ENCODE data around the gene HBG2.

Gene HBG2

DNA sequence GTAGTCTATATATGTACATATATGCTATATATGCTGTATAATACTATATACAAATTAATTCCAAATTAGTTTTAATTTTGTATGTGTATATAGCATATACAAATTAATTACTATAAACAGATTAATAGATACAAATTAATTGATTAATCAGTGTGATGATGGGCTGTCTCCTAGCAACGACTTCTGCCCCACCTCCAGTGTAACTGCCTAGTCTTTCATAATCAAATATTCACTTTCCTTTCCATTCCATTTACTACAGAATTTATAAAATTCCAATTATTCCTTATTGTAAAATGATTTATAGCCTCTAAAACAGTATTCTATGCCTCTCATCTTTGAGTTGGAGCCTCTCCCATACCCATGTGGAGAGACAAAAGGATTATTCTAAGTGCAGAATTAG is 21.3 kb downstream of the HBG2 start:
- no peak for TF ChIP-seq TEAD4 (IDR thresholded peaks at IDR 0.05)
- no peak for TF ChIP-seq RAD21 (IDR thresholded peaks at IDR 0.05; ENCODE audit: low read depth)
- TF ChIP-seq ZBTB7A (IDR thresholded peaks at IDR 0.05; ENCODE audit: low read depth), result no peak
- TF ChIP-seq TAF1 (IDR thresholded peaks at IDR 0.05; ENCODE audit: low read depth), result no peak
- no peak for TF ChIP-seq EP300 (IDR thresholded peaks at IDR 0.05; ENCODE audit: borderline replicate concordance)
- TF ChIP-seq, protein P1, sequence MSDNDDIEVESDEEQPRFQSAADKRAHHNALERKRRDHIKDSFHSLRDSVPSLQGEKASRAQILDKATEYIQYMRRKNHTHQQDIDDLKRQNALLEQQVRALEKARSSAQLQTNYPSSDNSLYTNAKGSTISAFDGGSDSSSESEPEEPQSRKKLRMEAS (IDR thresholded peaks at IDR 0.05), result no peak
- no peak for TF ChIP-seq USF1 (IDR thresholded peaks at IDR 0.05)
- TF ChIP-seq, protein P2, sequence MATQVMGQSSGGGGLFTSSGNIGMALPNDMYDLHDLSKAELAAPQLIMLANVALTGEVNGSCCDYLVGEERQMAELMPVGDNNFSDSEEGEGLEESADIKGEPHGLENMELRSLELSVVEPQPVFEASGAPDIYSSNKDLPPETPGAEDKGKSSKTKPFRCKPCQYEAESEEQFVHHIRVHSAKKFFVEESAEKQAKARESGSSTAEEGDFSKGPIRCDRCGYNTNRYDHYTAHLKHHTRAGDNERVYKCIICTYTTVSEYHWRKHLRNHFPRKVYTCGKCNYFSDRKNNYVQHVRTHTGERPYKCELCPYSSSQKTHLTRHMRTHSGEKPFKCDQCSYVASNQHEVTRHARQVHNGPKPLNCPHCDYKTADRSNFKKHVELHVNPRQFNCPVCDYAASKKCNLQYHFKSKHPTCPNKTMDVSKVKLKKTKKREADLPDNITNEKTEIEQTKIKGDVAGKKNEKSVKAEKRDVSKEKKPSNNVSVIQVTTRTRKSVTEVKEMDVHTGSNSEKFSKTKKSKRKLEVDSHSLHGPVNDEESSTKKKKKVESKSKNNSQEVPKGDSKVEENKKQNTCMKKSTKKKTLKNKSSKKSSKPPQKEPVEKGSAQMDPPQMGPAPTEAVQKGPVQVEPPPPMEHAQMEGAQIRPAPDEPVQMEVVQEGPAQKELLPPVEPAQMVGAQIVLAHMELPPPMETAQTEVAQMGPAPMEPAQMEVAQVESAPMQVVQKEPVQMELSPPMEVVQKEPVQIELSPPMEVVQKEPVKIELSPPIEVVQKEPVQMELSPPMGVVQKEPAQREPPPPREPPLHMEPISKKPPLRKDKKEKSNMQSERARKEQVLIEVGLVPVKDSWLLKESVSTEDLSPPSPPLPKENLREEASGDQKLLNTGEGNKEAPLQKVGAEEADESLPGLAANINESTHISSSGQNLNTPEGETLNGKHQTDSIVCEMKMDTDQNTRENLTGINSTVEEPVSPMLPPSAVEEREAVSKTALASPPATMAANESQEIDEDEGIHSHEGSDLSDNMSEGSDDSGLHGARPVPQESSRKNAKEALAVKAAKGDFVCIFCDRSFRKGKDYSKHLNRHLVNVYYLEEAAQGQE (IDR thresholded peaks at IDR 0.05; ENCODE audit: low read depth), result no peak
- TF ChIP-seq CREB1 (IDR thresholded peaks at IDR 0.05; ENCODE audit: low read depth), result no peak
- no peak for TF ChIP-seq EGR1 (IDR thresholded peaks at IDR 0.05)
- TF ChIP-seq YY1 (IDR thresholded peaks at IDR 0.05; ENCODE audit: low read depth), result no peak
- TF ChIP-seq TCF12 (IDR thresholded peaks at IDR 0.05; ENCODE audit: low read depth), result no peak
- no peak for TF ChIP-seq CEBPB (IDR thresholded peaks at IDR 0.05)
- no peak for TF ChIP-seq FOXM1 (IDR thresholded peaks at IDR 0.05; ENCODE audit: borderline replicate concordance, low read depth)

GRCh38 chr11:5232821-5233220 is 21.8 kb downstream of the HBG2 start:
- no peak for TF ChIP-seq RAD21 (IDR thresholded peaks at IDR 0.05; ENCODE audit: low read depth)
- TF ChIP-seq, protein P2 (IDR thresholded peaks at IDR 0.05; ENCODE audit: low read depth), result no peak
- no peak for TF ChIP-seq CEBPB (IDR thresholded peaks at IDR 0.05)
- no peak for TF ChIP-seq USF1 (IDR thresholded peaks at IDR 0.05)
- no peak for TF ChIP-seq EGR1 (IDR thresholded peaks at IDR 0.05)
- TF ChIP-seq EP300 (IDR thresholded peaks at IDR 0.05; ENCODE audit: borderline replicate concordance), result no peak
- TF ChIP-seq ZBTB7A (IDR thresholded peaks at IDR 0.05; ENCODE audit: low read depth), result no peak
- no peak for TF ChIP-seq TCF12 (IDR thresholded peaks at IDR 0.05; ENCODE audit: low read depth)
- no peak for TF ChIP-seq TEAD4 (IDR thresholded peaks at IDR 0.05)
- TF ChIP-seq, protein P1 (IDR thresholded peaks at IDR 0.05), result no peak
- no peak for TF ChIP-seq FOXM1 (IDR thresholded peaks at IDR 0.05; ENCODE audit: borderline replicate concordance, low read depth)
- TF ChIP-seq CREB1 (IDR thresholded peaks at IDR 0.05; ENCODE audit: low read depth), result no peak

DNA sequence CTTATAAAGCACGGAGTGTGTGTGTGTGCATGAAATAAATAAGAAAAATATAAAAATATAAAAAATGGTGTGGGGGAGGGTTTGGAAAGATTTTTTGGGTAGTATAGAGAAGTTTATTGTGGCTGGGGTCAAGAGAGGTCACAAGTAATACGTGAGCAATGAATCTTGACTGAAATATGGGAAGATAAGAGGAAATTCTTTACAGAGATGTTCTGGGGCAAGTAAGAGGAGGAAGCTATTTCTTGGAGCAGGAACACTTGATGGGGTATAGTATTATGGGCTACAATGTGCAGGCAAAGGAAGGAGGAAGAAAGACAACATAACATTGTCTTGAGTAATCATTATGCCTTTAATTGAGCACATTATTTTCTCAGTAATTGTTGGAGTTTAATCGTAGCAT is 22.4 kb downstream of the HBG2 start:
- TF ChIP-seq FOXM1 (IDR thresholded peaks at IDR 0.05; ENCODE audit: borderline replicate concordance, low read depth) (no peak), NFIC (IDR thresholded peaks at IDR 0.05) (no peak), TCF12 (IDR thresholded peaks at IDR 0.05; ENCODE audit: low read depth) (no peak), TEAD4 (IDR thresholded peaks at IDR 0.05) (no peak), RAD21 (IDR thresholded peaks at IDR 0.05; ENCODE audit: low read depth) (no peak), ZBTB7A (IDR thresholded peaks at IDR 0.05; ENCODE audit: low read depth) (no peak), YY1 (IDR thresholded peaks at IDR 0.05; ENCODE audit: low read depth) (no peak), CEBPB (IDR thresholded peaks at IDR 0.05) (no peak), CREB1 (IDR thresholded peaks at IDR 0.05; ENCODE audit: low read depth) (no peak), EP300 (IDR thresholded peaks at IDR 0.05; ENCODE audit: borderline replicate concordance) (no peak)
- TF ChIP-seq, protein P2 (IDR thresholded peaks at IDR 0.05; ENCODE audit: low read depth), result no peak
- TF ChIP-seq, protein P1 (IDR thresholded peaks at IDR 0.05), result no peak

DNA sequence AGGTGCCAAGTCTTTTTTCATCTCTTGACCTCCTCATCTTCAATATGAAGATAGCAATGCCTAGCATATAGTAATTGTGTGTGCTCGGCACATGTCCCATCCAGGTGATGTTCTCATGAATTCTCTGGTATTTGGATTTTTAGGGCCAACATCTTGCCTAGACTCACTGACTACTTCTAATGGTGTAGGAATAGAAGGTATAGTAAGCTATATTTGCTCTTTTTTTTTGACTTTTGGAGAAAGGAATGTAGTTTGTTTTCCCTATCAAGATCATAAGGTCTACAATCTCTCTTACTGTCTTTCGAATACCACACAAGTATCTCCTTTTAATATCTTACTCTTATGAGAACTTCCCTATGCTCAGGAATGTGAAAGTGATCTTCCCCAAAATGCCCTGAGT is 23.5 kb downstream of the HBG2 start:
- TF ChIP-seq EGR1 (IDR thresholded peaks at IDR 0.05) (no peak), ZBTB7A (IDR thresholded peaks at IDR 0.05; ENCODE audit: low read depth) (no peak), CREB1 (IDR thresholded peaks at IDR 0.05; ENCODE audit: low read depth) (no peak), YY1 (IDR thresholded peaks at IDR 0.05; ENCODE audit: low read depth) (no peak), CEBPB (IDR thresholded peaks at IDR 0.05) (no peak), TEAD4 (IDR thresholded peaks at IDR 0.05) (no peak), USF1 (IDR thresholded peaks at IDR 0.05) (no peak), FOXM1 (IDR thresholded peaks at IDR 0.05; ENCODE audit: borderline replicate concordance, low read depth) (no peak), TAF1 (IDR thresholded peaks at IDR 0.05; ENCODE audit: low read depth) (no peak), EP300 (IDR thresholded peaks at IDR 0.05; ENCODE audit: borderline replicate concordance) (no peak), TCF12 (IDR thresholded peaks at IDR 0.05; ENCODE audit: low read depth) (no peak), RAD21 (IDR thresholded peaks at IDR 0.05; ENCODE audit: low read depth) (no peak), NFIC (IDR thresholded peaks at IDR 0.05) (no peak)
- TF ChIP-seq, protein P1 (IDR thresholded peaks at IDR 0.05), result no peak
- TF ChIP-seq, protein P2 (IDR thresholded peaks at IDR 0.05; ENCODE audit: low read depth), result no peak

Measured in Ishikawa (cell line).